ENCODE results near the gene PPP1R10. TPM values are rescaled to one million over a fixed set of nuclear protein-coding genes. Genes with fewer than 3 reads are reported as not detected.

Gene PPP1R10
- total and polyA plus RNA-seq, 3 experiments from 2014 or later: 27.3 to 117 (median 115) TPM

- Histone ChIP-seq H3K36me3 (ENCODE audit: insufficient read depth, low read length) (peaks cover 45% of the 10 kb centered on the region), H3K4me1 (ENCODE audit: insufficient read depth, low read length) (peaks cover 30% of the 10 kb centered on the region), H3K4me3 (ENCODE audit: low read length) (peak overlapping the region; percentile 95), H3K27me3 (ENCODE audit: insufficient read depth, low read length, poor library complexity, severe bottlenecking) (no peaks in the 10 kb centered on the region), H3K27ac (ENCODE audit: low read depth, low read length) (peak overlapping the region; percentile 99), H3K9me3 (ENCODE audit: low read length) (no peaks in the 10 kb centered on the region)
- DNase-seq: no peak
- Mint-ChIP-seq H3K9me3 (peaks cover 0 to 4% (median 2%) of the 10 kb centered on the region in 5 donors), H3K36me3 (peaks cover 19 to 74% (median 24%) of the 10 kb centered on the region in 3 donors), H3K4me3 (peak overlapping the region; percentile 93 to 100 (median 99)), H3K27ac (peak overlapping the region; percentile 100), H3K27me3 (peaks cover 0 to 20% of the 10 kb centered on the region in 2 donors), H3K4me1 (peaks cover 25 to 34% (median 33%) of the 10 kb centered on the region in 3 donors)
- POLR2A ChIA-PET: interaction anchor here (0.7 to 2.4 kb wide), 17 partner anchors 8 to 135 kb away, joined by 3 to 17 read pairs (median 6); partner anchors contain the start of genes ABCF1, ATAT1, DHX16 and GNL1
- CTCF ChIA-PET: interaction anchor here (0.6 to 2.2 kb wide), 11 partner anchors 47 to 260 kb away, joined by 3 to 11 read pairs (median 6); partner anchors contain the start of genes ABCF1, DHX16 and MDC1
These were observed 1.3 kb upstream of the PPP1R10 start for GRCh38 chr6:30618270-30618797.

- Histone ChIP-seq H3K27ac (ENCODE audit: low read depth, low read length) (peak within 1 kb of the TSS; percentile 99), H3K36me3 (ENCODE audit: insufficient read depth, low read length) (peaks cover 45% of the 10 kb centered on the region), H3K27me3 (ENCODE audit: insufficient read depth, low read length, poor library complexity, severe bottlenecking) (no peaks in the 10 kb centered on the region), H3K4me1 (ENCODE audit: insufficient read depth, low read length) (peaks cover 36% of the 10 kb centered on the region), H3K9me3 (ENCODE audit: low read length) (no peaks in the 10 kb centered on the region), H3K4me3 (ENCODE audit: low read length) (peak within 1 kb of the TSS; percentile 95)
- ChIA-PET CTCF (interaction anchor here (0.6 to 2.2 kb wide), 12 partner anchors 47 to 260 kb away, joined by 3 to 11 read pairs (median 5); partner anchors contain the start of genes ABCF1, DHX16 and MDC1), POLR2A (interaction anchor here (0.5 to 2.4 kb wide), 20 partner anchors 9 to 134 kb away, joined by 3 to 17 read pairs (median 6); partner anchors contain the start of genes ABCF1, ATAT1, DHX16 and FLOT1)
- H3K4me3 Mint-ChIP-seq: peak within 1 kb of the TSS; percentile 93 to 100 (median 99)
- H3K36me3 Mint-ChIP-seq: peaks cover 19 to 73% (median 24%) of the 10 kb centered on the region in 3 donors
- H3K27me3 Mint-ChIP-seq: peaks cover 0 to 20% of the 10 kb centered on the region in 2 donors
- peak within 1 kb of the TSS; percentile 100 for H3K27ac Mint-ChIP-seq
- H3K4me1 Mint-ChIP-seq: peaks cover 27 to 40% (median 39%) of the 10 kb centered on the region in 3 donors
- DNase-seq: peak; percentile 96 to 100 (median 99)
- peaks cover 0 to 4% (median 2%) of the 10 kb centered on the region in 5 donors for H3K9me3 Mint-ChIP-seq
These were observed 674 bp upstream of the PPP1R10 start, which contains the start of gene MRPS18B for GRCh38 chr6:30617565-30618269. MRPS18B (plus strand) TSS chr6:30617840; CDS start chr6:30617866, 26 bp downstream.

GRCh38 chr6:30615958-30616810, 859 bp downstream of the PPP1R10 start:
- Mint-ChIP-seq H3K27me3 (peaks cover 0 to 20% of the 10 kb centered on the region in 2 donors), H3K4me1 (peaks cover 38 to 55% (median 53%) of the 10 kb centered on the region in 3 donors), H3K27ac (peak overlapping the region; percentile 100), H3K36me3 (peaks cover 19 to 71% (median 19%) of the 10 kb centered on the region in 3 donors), H3K9me3 (peaks cover 0 to 4% (median 2%) of the 10 kb centered on the region in 5 donors), H3K4me3 (peak overlapping the region; percentile 93 to 100 (median 99))
- H3K4me3 ChIP-seq (ENCODE audit: low read length): peak overlapping the region; percentile 93
- POLR2A ChIA-PET: interaction anchor here (0.6 to 4.2 kb wide), 19 partner anchors 10 to 1211 kb away, joined by 3 to 70 read pairs (median 7); partner anchors contain the start of genes ABCF1, ATAT1, GNL1 and HSPA1B
- no peaks in the 10 kb centered on the region for H3K27me3 ChIP-seq (ENCODE audit: insufficient read depth, low read length, poor library complexity, severe bottlenecking)
- peak overlapping the region; percentile 99 for H3K27ac ChIP-seq (ENCODE audit: low read depth, low read length)
- DNase-seq: peak; percentile 14 to 69 (median 63)
- no peaks in the 10 kb centered on the region for H3K9me3 ChIP-seq (ENCODE audit: low read length)
- peaks cover 39% of the 10 kb centered on the region for H3K36me3 ChIP-seq (ENCODE audit: insufficient read depth, low read length)
- CTCF ChIA-PET: interaction anchor here (1.1 to 4.3 kb wide), 7 partner anchors 13 to 116 kb away, joined by 3 to 40 read pairs (median 9); no protein-coding TSS in a partner anchor
- peaks cover 51% of the 10 kb centered on the region for H3K4me1 ChIP-seq (ENCODE audit: insufficient read depth, low read length)

- Mint-ChIP-seq H3K4me3 (peak overlapping the region; percentile 93 to 100 (median 99)), H3K36me3 (peaks cover 18 to 73% (median 19%) of the 10 kb centered on the region in 3 donors), H3K9me3 (peaks cover 0 to 4% (median 2%) of the 10 kb centered on the region in 5 donors), H3K4me1 (peaks cover 41 to 63% (median 61%) of the 10 kb centered on the region in 3 donors), H3K27me3 (peaks cover 0 to 20% of the 10 kb centered on the region in 2 donors), H3K27ac (peak overlapping the region; percentile 100)
- Histone ChIP-seq H3K4me1 (ENCODE audit: insufficient read depth, low read length) (peaks cover 59% of the 10 kb centered on the region), H3K27me3 (ENCODE audit: insufficient read depth, low read length, poor library complexity, severe bottlenecking) (no peaks in the 10 kb centered on the region), H3K9me3 (ENCODE audit: low read length) (no peaks in the 10 kb centered on the region), H3K27ac (ENCODE audit: low read depth, low read length) (peak overlapping the region; percentile 99), H3K36me3 (ENCODE audit: insufficient read depth, low read length) (peaks cover 31% of the 10 kb centered on the region), H3K4me3 (ENCODE audit: low read length) (peak overlapping the region; percentile 93)
- DNase-seq: peak in 3 of 5 donors; percentile 28 to 60 (median 52)
- CTCF ChIA-PET: interaction anchor here (0.7 to 4.3 kb wide), 16 partner anchors 11 to 131 kb away, joined by 3 to 40 read pairs (median 4); partner anchors contain the start of genes ATAT1, DHX16, MDC1 and PRR3
- POLR2A ChIA-PET: interaction anchor here (0.6 to 4.2 kb wide), 38 partner anchors 10 to 1283 kb away, joined by 3 to 70 read pairs (median 5); partner anchors contain the start of genes ABCF1, ATAT1, GNL1 and HSPA1B
These were observed 1.7 kb downstream of the PPP1R10 start for GRCh38 chr6:30615219-30615957.

- Mint-ChIP-seq H3K27ac (peak overlapping the region; percentile 100), H3K4me1 (peaks cover 47 to 69% (median 67%) of the 10 kb centered on the region in 3 donors), H3K4me3 (peak overlapping the region; percentile 93 to 100 (median 99)), H3K27me3 (peaks cover 0 to 20% of the 10 kb centered on the region in 2 donors), H3K9me3 (peaks cover 0 to 4% (median 2%) of the 10 kb centered on the region in 5 donors), H3K36me3 (peaks cover 18 to 73% (median 19%) of the 10 kb centered on the region in 3 donors)
- Histone ChIP-seq H3K27ac (ENCODE audit: low read depth, low read length) (peak overlapping the region; percentile 99), H3K36me3 (ENCODE audit: insufficient read depth, low read length) (peaks cover 30% of the 10 kb centered on the region), H3K4me3 (ENCODE audit: low read length) (peak overlapping the region; percentile 93), H3K9me3 (ENCODE audit: low read length) (no peaks in the 10 kb centered on the region), H3K4me1 (ENCODE audit: insufficient read depth, low read length) (peaks cover 64% of the 10 kb centered on the region), H3K27me3 (ENCODE audit: insufficient read depth, low read length, poor library complexity, severe bottlenecking) (no peaks in the 10 kb centered on the region)
- DNase-seq: peak; percentile 72 to 92 (median 91)
- ChIA-PET CTCF (interaction anchor here (0.7 to 4.3 kb wide), 17 partner anchors 12 to 130 kb away, joined by 3 to 40 read pairs (median 3); partner anchors contain the start of genes ATAT1, DHX16, IER3 and MDC1), POLR2A (interaction anchor here (0.6 to 4.2 kb wide), 37 partner anchors 9 to 1284 kb away, joined by 3 to 70 read pairs (median 5); partner anchors contain the start of genes ABCF1, ATAT1, GNL1 and HSPA1B)
These were observed 2.2 kb downstream of the PPP1R10 start for GRCh38 chr6:30614843-30615218.

- Mint-ChIP-seq H3K4me3 (peak overlapping the region; percentile 93 to 100 (median 99)), H3K27ac (peak overlapping the region; percentile 100), H3K4me1 (peaks cover 49 to 69% (median 67%) of the 10 kb centered on the region in 3 donors), H3K9me3 (peaks cover 0 to 4% (median 2%) of the 10 kb centered on the region in 5 donors), H3K36me3 (peaks cover 13 to 73% (median 19%) of the 10 kb centered on the region in 3 donors), H3K27me3 (peaks cover 0 to 20% of the 10 kb centered on the region in 2 donors)
- DNase-seq: no peak
- Histone ChIP-seq H3K36me3 (ENCODE audit: insufficient read depth, low read length) (peaks cover 28% of the 10 kb centered on the region), H3K4me3 (ENCODE audit: low read length) (peak overlapping the region; percentile 64), H3K27ac (ENCODE audit: low read depth, low read length) (peak overlapping the region; percentile 99), H3K9me3 (ENCODE audit: low read length) (no peaks in the 10 kb centered on the region), H3K27me3 (ENCODE audit: insufficient read depth, low read length, poor library complexity, severe bottlenecking) (no peaks in the 10 kb centered on the region), H3K4me1 (ENCODE audit: insufficient read depth, low read length) (peaks cover 64% of the 10 kb centered on the region)
- ChIA-PET POLR2A (interaction anchor here (0.6 to 4.2 kb wide), 37 partner anchors 9 to 1284 kb away, joined by 3 to 70 read pairs (median 6); partner anchors contain the start of genes ABCF1, ATAT1, GNL1 and MDC1), CTCF (interaction anchor here (0.7 to 4.3 kb wide), 21 partner anchors 12 to 132 kb away, joined by 3 to 40 read pairs (median 3); partner anchors contain the start of genes ATAT1, DHX16, IER3 and MDC1)
These were observed 2.8 kb downstream of the PPP1R10 start for GRCh38 chr6:30614044-30614842.

All from CD8-positive, alpha-beta memory T cell (primary cell).